Measurements from ENCODE around the gene IFNL4.

DNA sequence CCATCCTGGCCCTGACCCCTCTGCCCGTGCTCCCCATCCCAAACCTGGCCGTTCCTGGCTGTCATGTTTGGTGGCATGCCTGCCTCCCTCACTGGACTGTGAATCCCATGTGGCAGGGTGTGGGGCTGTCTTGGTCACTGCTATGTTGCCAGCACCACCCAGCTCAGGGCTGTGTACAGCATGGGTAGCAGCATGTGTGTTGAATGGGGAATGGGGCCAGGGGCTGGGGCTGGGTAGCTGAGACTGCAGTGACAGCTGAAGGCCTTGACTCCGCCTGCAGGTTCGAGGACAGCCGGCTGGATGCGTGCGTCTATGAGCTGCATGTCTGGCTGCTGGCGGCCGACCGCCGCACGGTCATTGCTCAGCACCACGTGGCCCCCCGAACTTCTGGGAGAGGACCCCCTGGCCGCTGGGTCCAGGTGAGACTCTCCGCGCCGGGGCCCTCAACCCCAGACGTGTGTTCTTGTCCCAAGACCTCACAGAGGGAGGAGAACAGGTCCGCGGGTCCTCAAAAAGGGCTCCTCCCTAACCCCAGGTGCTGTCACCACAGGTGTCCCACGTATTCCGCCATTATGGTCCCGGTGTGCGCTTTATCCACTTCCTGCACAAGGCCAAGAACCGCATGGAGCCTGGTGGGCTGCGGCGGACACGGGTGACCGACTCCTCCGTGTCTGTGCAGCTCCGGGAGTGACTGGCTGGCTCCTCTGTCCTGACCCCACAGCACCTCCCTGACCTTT lies 48.4 kb downstream of the IFNL4 start:
- TF ChIP-seq, protein P1, sequence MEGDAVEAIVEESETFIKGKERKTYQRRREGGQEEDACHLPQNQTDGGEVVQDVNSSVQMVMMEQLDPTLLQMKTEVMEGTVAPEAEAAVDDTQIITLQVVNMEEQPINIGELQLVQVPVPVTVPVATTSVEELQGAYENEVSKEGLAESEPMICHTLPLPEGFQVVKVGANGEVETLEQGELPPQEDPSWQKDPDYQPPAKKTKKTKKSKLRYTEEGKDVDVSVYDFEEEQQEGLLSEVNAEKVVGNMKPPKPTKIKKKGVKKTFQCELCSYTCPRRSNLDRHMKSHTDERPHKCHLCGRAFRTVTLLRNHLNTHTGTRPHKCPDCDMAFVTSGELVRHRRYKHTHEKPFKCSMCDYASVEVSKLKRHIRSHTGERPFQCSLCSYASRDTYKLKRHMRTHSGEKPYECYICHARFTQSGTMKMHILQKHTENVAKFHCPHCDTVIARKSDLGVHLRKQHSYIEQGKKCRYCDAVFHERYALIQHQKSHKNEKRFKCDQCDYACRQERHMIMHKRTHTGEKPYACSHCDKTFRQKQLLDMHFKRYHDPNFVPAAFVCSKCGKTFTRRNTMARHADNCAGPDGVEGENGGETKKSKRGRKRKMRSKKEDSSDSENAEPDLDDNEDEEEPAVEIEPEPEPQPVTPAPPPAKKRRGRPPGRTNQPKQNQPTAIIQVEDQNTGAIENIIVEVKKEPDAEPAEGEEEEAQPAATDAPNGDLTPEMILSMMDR (IDR thresholded peaks at IDR 0.05), result no peak
- TF ChIP-seq POLR2A (IDR thresholded peaks at IDR 0.05) (no peak), POLR2AphosphoS5 (IDR thresholded peaks at IDR 0.05) (no peak)
